CD14-positive monocyte (primary cell): ENCODE results near the gene RRAD. TPM values are rescaled to one million over a fixed set of nuclear protein-coding genes. Genes with fewer than 3 reads are reported as not detected.

ENCODE experiments used
- DNase-seq, 3 donors: peaks; one replicate each; pipeline ENCODE4 v3.0.0-alpha.2; 2011 to 2022
- H2AFZ ChIP-seq: 2 replicates; pipeline ENCODE4 v1.6.0; 2012; ENCODE audit warnings: mild to moderate bottlenecking, low read depth, low read length, inconsistent platforms; ENCODE audit not compliant: insufficient read depth, poor library complexity, severe bottlenecking
- H3K27ac ChIP-seq, 2 donors: 1 replicate in 1 of 2; 2 replicates in 1 of 2; pipeline ENCODE4 v1.5.1; 2012 to 2013; ENCODE audit warnings: low read length in 2 of 2, control low read depth in 1 of 2, inconsistent platforms in 1 of 2, low read depth in 1 of 2, mild to moderate bottlenecking in 1 of 2
- H3K27me3 ChIP-seq, 2 donors: one replicate each; pipeline versions ENCODE4 v1.6.0 to v1.6.1; 2011 to 2013; ENCODE audit warnings: low read length in 2 of 2; ENCODE audit not compliant: control insufficient read depth in 2 of 2, insufficient read depth in 2 of 2
- H3K36me3 ChIP-seq, 2 donors: replicated peaks in 1 of 2; 1 replicate in 1 of 2; 2 replicates in 1 of 2; pipeline versions ENCODE4 v1.5.1 to v1.6.1; 2012 to 2013; ENCODE audit warnings: low read length in 2 of 2, control low read depth in 1 of 2, inconsistent platforms in 1 of 2, mild to moderate bottlenecking in 1 of 2; ENCODE audit not compliant: insufficient read depth in 2 of 2, control insufficient read depth in 1 of 2
- H3K4me1 ChIP-seq, 2 donors: 1 replicate in 1 of 2; 2 replicates in 1 of 2; pipeline versions ENCODE4 v1.5.1 to v1.6.1; 2012 to 2013; ENCODE audit warnings: low read length in 2 of 2, control low read depth in 1 of 2, inconsistent platforms in 1 of 2, mild to moderate bottlenecking in 1 of 2, moderate library complexity in 1 of 2; ENCODE audit not compliant: insufficient read depth in 2 of 2, control insufficient read depth in 1 of 2
- H3K4me2 ChIP-seq: replicated peaks from 2 replicates; pipeline ENCODE3; 2012; ENCODE audit warnings: low read length, moderate library complexity, mild to moderate bottlenecking; ENCODE audit not compliant: poor library complexity, severe bottlenecking; ENCODE audit errors: extremely low read depth
- H3K4me3 ChIP-seq, 3 experiments: fragments of 200-600 bp in 1 of 3; sonication (generic) in 1 of 3; replicated peaks in 1 of 3; 1 replicate in 2 of 3; 2 replicates in 1 of 3; pipeline ENCODE4 v1.5.1; 2011 to 2013; ENCODE audit warnings: low read length in 3 of 3, mild to moderate bottlenecking in 3 of 3, control low read depth in 2 of 3, low read depth in 2 of 3, inconsistent platforms in 1 of 3, moderate library complexity in 1 of 3
- H3K79me2 ChIP-seq: 2 replicates; pipeline ENCODE4 v1.6.0; 2012; ENCODE audit warnings: mild to moderate bottlenecking, control low read depth, inconsistent platforms, low read length, moderate library complexity; ENCODE audit not compliant: insufficient read depth
- H3K9ac ChIP-seq: 2 replicates; pipeline ENCODE4 v1.6.0; 2017; ENCODE audit warnings: low read length, mild to moderate bottlenecking; ENCODE audit not compliant: insufficient read depth, poor library complexity, severe bottlenecking
- H3K9me3 ChIP-seq, 2 donors: replicated peaks in 1 of 2; 1 replicate in 1 of 2; 2 replicates in 1 of 2; pipeline versions ENCODE4 v1.5.1 to v1.6.1; 2012 to 2013; ENCODE audit warnings: low read length in 2 of 2, control low read depth in 1 of 2; ENCODE audit not compliant: control insufficient read depth in 1 of 2, insufficient read depth in 1 of 2
- H4K20me1 ChIP-seq: 2 replicates; pipeline ENCODE4 v1.6.0; 2012; ENCODE audit warnings: mild to moderate bottlenecking, low read length, control low read depth, moderate library complexity; ENCODE audit not compliant: insufficient read depth
- H3K27ac Mint-ChIP-seq, 7 donors: one replicate each; pipeline ENCODE4 v1.8.0; 2020; ENCODE audit warnings: mild to moderate bottlenecking in 7 of 7, mixed read lengths in 7 of 7, moderate library complexity in 6 of 7, inconsistent platforms in 2 of 7
- H3K27me3 Mint-ChIP-seq, 3 donors: one replicate each; pipeline ENCODE4 v1.8.0; 2021 to 2022; ENCODE audit warnings: low read depth in 3 of 3, mild to moderate bottlenecking in 3 of 3, mixed read lengths in 3 of 3, moderate library complexity in 3 of 3, inconsistent platforms in 1 of 3
- H3K36me3 Mint-ChIP-seq, 2 donors: one replicate each; pipeline ENCODE4 v1.8.0; 2020; ENCODE audit warnings: mixed read lengths in 2 of 2, inconsistent platforms in 1 of 2, mild to moderate bottlenecking in 1 of 2
- H3K4me1 Mint-ChIP-seq: one replicate; pipeline ENCODE4 v1.8.0; 2020; ENCODE audit warnings: mild to moderate bottlenecking, mixed read lengths
- H3K4me3 Mint-ChIP-seq, 2 donors: one replicate each; pipeline ENCODE4 v1.8.0; 2020; ENCODE audit warnings: mild to moderate bottlenecking in 2 of 2, mixed read lengths in 2 of 2, moderate library complexity in 1 of 2
- H3K9me3 Mint-ChIP-seq, 7 donors: one replicate each; pipeline ENCODE4 v1.8.0; 2020 to 2022; ENCODE audit warnings: mixed read lengths in 7 of 7, mild to moderate bottlenecking in 6 of 7, moderate library complexity in 6 of 7, inconsistent platforms in 2 of 7
- WGBS: methylation state at CpG from one replicate; pipeline ENCODE4 v1.1.5; 2013; ENCODE audit warnings: missing lambda C conversion rate; ENCODE audit not compliant: insufficient coverage; 5-methylcytosine and 5-hydroxymethylcytosine counted together
- intact Hi-C, 2 donors: fragments of 100-400 bp; cut with micrococcal nuclease; formaldehyde crosslinking; loops; one replicate each; pipeline versions ENCODE4 v1.15.0 to v1.15.1; 2023
- polyA plus RNA-seq, 3 donors: library from polyadenylated mRNA; depleted of rRNA in 1 of 3; unstranded in 2 of 3; stranded (reverse) in 1 of 3; fragments of 300-500 nt in 2 of 3; fragments of >200 nt in 1 of 3; fragmentation: Illumina TruSeq in 2 of 3; gene quantifications; 1 replicate in 2 of 3; 2 replicates in 1 of 3; pipeline ENCODE4 v1.2.3, GENCODE V29; 2012 to 2021
- TF ChIP-seq, protein P1 (sequence below): fragments of 200-600 bp; IDR thresholded peaks from one replicate; pipeline ENCODE4 v1.8.0; 2022; ENCODE audit warnings: antibody characterized with exemption, mild to moderate bottlenecking

The RRAD gene
- polyA plus RNA-seq, 3 donors = 0.42 to 1.9 (median 0.55) TPM

DNA sequence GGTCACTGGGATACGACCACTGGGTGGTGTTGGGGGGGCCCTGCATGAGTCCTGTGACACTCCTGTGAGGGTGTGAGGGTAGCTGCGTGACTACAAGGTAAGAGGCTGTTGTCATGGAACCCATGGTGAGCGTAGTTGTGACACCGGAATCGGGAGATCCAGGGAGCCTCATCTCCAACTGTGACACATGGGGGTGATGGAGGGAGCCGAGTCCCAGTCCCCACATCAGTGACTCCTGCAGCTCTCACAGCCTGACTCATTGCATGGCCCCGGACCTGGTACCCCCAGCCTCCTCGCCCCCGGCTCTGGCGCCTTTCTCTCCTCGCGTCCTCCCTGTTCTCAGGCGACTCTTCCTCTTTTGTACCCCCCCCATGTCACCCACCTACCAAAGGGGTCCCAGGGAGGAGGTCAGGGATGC lies 20.9 kb downstream of the RRAD start:
- Histone ChIP-seq H3K4me2 (no peak overlapping the region), H3K27ac (no peak overlapping the region), H3K4me3 (no peak overlapping the region), H3K79me2 (no peaks in the 10 kb centered on the region), H3K9me3 (no peaks in the 10 kb centered on the region), H3K27me3 (no peaks in the 10 kb centered on the region), H3K9ac (no peak overlapping the region), H4K20me1 (no peaks in the 10 kb centered on the region), H3K36me3 (no peaks in the 10 kb centered on the region), H2AFZ (no peak overlapping the region), H3K4me1 (no peaks in the 10 kb centered on the region)
- Mint-ChIP-seq H3K36me3 (no peaks in the 10 kb centered on the region), H3K9me3 (no peaks in the 10 kb centered on the region), H3K27me3 (peaks cover 6 to 13% (median 12%) of the 10 kb centered on the region in 3 donors), H3K4me3 (no peak overlapping the region), H3K4me1 (peaks cover 4% of the 10 kb centered on the region), H3K27ac (no peak overlapping the region)
- intact Hi-C loops = no loop called here
- DNase-seq = no peak
- 96% methylated on average over 6 of the region's 13 CpGs for WGBS
- TF ChIP-seq, protein P1, sequence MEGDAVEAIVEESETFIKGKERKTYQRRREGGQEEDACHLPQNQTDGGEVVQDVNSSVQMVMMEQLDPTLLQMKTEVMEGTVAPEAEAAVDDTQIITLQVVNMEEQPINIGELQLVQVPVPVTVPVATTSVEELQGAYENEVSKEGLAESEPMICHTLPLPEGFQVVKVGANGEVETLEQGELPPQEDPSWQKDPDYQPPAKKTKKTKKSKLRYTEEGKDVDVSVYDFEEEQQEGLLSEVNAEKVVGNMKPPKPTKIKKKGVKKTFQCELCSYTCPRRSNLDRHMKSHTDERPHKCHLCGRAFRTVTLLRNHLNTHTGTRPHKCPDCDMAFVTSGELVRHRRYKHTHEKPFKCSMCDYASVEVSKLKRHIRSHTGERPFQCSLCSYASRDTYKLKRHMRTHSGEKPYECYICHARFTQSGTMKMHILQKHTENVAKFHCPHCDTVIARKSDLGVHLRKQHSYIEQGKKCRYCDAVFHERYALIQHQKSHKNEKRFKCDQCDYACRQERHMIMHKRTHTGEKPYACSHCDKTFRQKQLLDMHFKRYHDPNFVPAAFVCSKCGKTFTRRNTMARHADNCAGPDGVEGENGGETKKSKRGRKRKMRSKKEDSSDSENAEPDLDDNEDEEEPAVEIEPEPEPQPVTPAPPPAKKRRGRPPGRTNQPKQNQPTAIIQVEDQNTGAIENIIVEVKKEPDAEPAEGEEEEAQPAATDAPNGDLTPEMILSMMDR = no peak

DNA sequence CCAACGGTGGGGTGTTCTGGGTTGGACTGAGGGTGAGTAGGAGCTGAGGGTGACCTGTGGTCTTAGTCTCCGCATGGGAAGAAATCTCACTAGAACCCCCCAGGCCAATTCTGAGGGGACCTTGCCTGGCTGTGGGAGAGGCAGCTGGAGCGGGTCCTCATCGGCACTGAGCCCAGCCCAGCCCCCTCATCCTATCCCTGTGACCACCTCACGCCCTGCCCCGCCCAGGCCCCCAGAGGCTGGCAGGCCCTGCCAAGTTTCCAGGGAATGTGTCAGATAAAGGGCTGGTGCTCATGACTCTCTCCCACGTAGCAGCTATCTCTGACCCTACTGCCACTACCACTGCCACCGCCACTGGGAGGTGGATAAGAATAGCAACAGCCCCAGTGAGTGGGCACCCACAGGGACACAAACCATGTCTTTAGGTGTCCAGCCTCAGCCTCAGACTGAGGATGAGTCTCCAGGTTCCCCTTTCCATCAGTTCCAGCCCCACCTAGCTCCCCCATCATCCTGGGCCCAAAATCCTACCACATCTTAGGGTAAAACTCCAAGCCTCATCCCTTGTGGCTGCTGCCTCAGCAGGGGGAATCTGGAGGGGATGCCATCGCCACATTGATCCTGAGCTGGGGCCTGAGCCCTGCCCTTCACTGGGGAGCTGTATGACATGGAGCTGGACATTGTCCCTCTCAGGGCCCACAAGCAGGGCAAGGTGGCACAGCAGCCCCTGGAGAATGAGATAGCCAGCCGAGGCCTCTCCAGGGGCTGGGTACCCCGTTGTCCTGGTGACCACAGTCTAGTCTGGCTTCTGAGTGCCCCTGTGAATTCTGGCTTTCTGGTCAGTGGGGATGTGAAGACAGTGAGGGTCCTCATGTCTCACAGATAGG lies 21.5 kb downstream of the RRAD start:
- H3K4me3 Mint-ChIP-seq = no peak overlapping the region
- no peaks in the 10 kb centered on the region for H3K27me3 ChIP-seq
- H3K36me3 ChIP-seq = no peaks in the 10 kb centered on the region
- no peak overlapping the region for H3K4me3 ChIP-seq
- H3K9me3 Mint-ChIP-seq = no peaks in the 10 kb centered on the region
- no peak overlapping the region for H3K27ac Mint-ChIP-seq
- H3K4me1 Mint-ChIP-seq = peaks cover 4% of the 10 kb centered on the region
- no peak for DNase-seq
- H3K4me2 ChIP-seq = no peak overlapping the region
- no peaks in the 10 kb centered on the region for H3K36me3 Mint-ChIP-seq
- H3K9ac ChIP-seq = no peak overlapping the region
- no peak overlapping the region for H2AFZ ChIP-seq
- H3K79me2 ChIP-seq = no peaks in the 10 kb centered on the region
- no peaks in the 10 kb centered on the region for H4K20me1 ChIP-seq
- H3K9me3 ChIP-seq = no peaks in the 10 kb centered on the region
- peaks cover 8 to 13% (median 12%) of the 10 kb centered on the region in 3 donors for H3K27me3 Mint-ChIP-seq
- intact Hi-C loops = no loop called here
- WGBS = 94% methylated on average over 9 of the region's 11 CpGs
- no peaks in the 10 kb centered on the region for H3K4me1 ChIP-seq
- no peak overlapping the region for H3K27ac ChIP-seq
- TF ChIP-seq, protein P1 = no peak
